Ascending aorta (tissue), 2 donors: ENCODE measurements around the gene CDK7. TPM values are rescaled to one million over a fixed set of nuclear protein-coding genes. Genes with fewer than 3 reads are reported as not detected.

ENCODE experiments used
- DNase-seq, 2 donors: peaks; one replicate each; pipeline ENCODE4 v3.0.0-alpha.2; 2019; ENCODE audit warnings: low spot score in 2 of 2
- H3K27ac ChIP-seq, 2 donors: fragments of 200-600 bp; sonication (generic); one replicate each; pipeline ENCODE4 v1.5.1; 2016 to 2017; ENCODE audit warnings: mild to moderate bottlenecking in 1 of 2
- H3K27me3 ChIP-seq: fragments of 200-600 bp; sonication (generic); one replicate; pipeline ENCODE4 v1.5.1; 2017
- H3K36me3 ChIP-seq, 2 donors: fragments of 200-600 bp; sonication (generic); one replicate each; pipeline ENCODE4 v1.5.1; 2016
- H3K4me1 ChIP-seq, 2 donors: fragments of 200-600 bp; sonication (generic); one replicate each; pipeline ENCODE4 v1.5.1; 2016 to 2017; ENCODE audit warnings: mild to moderate bottlenecking in 1 of 2
- H3K4me3 ChIP-seq, 2 donors: fragments of 200-600 bp; sonication (generic); one replicate each; pipeline ENCODE4 v1.5.1; 2016 to 2017; ENCODE audit warnings: mild to moderate bottlenecking in 1 of 2
- H3K9me3 ChIP-seq, 2 donors: fragments of 200-600 bp; sonication (generic); one replicate each; pipeline ENCODE4 v1.5.1; 2016
- CTCF ChIP-seq, 3 experiments: fragments of 200-600 bp in 2 of 3; fragments of 450-650 bp in 1 of 3; sonication (generic) in 2 of 3; IDR thresholded peaks; one replicate each; pipeline ENCODE4 v1.5.1; 2016 to 2019; ENCODE audit warnings: antibody characterized with exemption in 3 of 3, mild to moderate bottlenecking in 1 of 3, moderate library complexity in 1 of 3
- intact Hi-C: fragments of 100-400 bp; cut with DNase I; formaldehyde crosslinking; loops from one replicate; pipeline ENCODE4 v1.15.1; 2023
- total RNA-seq: library from RNA; depleted of rRNA; stranded (reverse); fragments of >200 nt; gene quantifications from one replicate; pipeline ENCODE4 v1.1.0, GENCODE V29; 2016

The CDK7 gene
- 94.3 TPM for total RNA-seq

- no peaks in the 10 kb centered on the region for H3K9me3 ChIP-seq
- H3K4me3 ChIP-seq = peak within 1 kb of the TSS; percentile 85 to 87
- peaks cover 1 to 8% of the 10 kb centered on the region in 2 donors for H3K36me3 ChIP-seq
- TF ChIP-seq CTCF (IDR thresholded peaks at IDR 0.05) = no peak
- peak within 1 kb of the TSS; percentile 83 to 87 for H3K27ac ChIP-seq
- H3K4me1 ChIP-seq = peaks cover 0 to 12% of the 10 kb centered on the region in 2 donors
- DNase-seq = peak; percentile 75 to 97
- H3K27me3 ChIP-seq = no peaks in the 10 kb centered on the region
- intact Hi-C loops = loop anchor here (1.0 to 5.0 kb wide), 7 partner anchors 17 to 192 kb away; partner anchors contain the start of genes AK6, CCDC125, CENPH and RAD17
Measured at GRCh38 chr5:69234457-69235268, at the start of gene CDK7. Gene CDK7, plus strand, starts transcription at chr5:69234886. Its CDS starts 90 bp downstream, at chr5:69234976.

GRCh38 chr5:69187342-69187741 lies 47.3 kb upstream of the CDK7 start:
- no peak overlapping the region for H3K4me3 ChIP-seq
- DNase-seq = no peak
- no peak for TF ChIP-seq CTCF (IDR thresholded peaks at IDR 0.05)
- H3K4me1 ChIP-seq = peaks cover 0 to 4% of the 10 kb centered on the region in 2 donors
- H3K27ac ChIP-seq = no peak overlapping the region
- intact Hi-C loops = no loop called here
- H3K36me3 ChIP-seq = no peaks in the 10 kb centered on the region
- H3K27me3 ChIP-seq = no peaks in the 10 kb centered on the region
- no peaks in the 10 kb centered on the region for H3K9me3 ChIP-seq

GRCh38 chr5:69188811-69189161 lies 45.9 kb upstream of the CDK7 start:
- no peak for DNase-seq
- intact Hi-C loops = loop anchor here (1.0 to 2.0 kb wide), 5 partner anchors 21 to 144 kb away; partner anchors contain the start of genes CCDC125, CCNB1, CDK7 and SLC30A5
- no peak for TF ChIP-seq CTCF (IDR thresholded peaks at IDR 0.05)
- Histone ChIP-seq H3K4me1 (peaks cover 0 to 4% of the 10 kb centered on the region in 2 donors), H3K27me3 (no peaks in the 10 kb centered on the region), H3K4me3 (peak overlapping the region; percentile 82 to 85), H3K36me3 (no peaks in the 10 kb centered on the region), H3K27ac (peak overlapping the region; percentile 75), H3K9me3 (no peaks in the 10 kb centered on the region)

- Histone ChIP-seq H3K36me3 (no peaks in the 10 kb centered on the region), H3K9me3 (no peaks in the 10 kb centered on the region), H3K27ac (peak within 1 kb of the TSS; percentile 75), H3K4me3 (peak within 1 kb of the TSS; percentile 82 to 85), H3K4me1 (peaks cover 0 to 4% of the 10 kb centered on the region in 2 donors), H3K27me3 (no peaks in the 10 kb centered on the region)
- no peak for TF ChIP-seq CTCF (IDR thresholded peaks at IDR 0.05)
- intact Hi-C loops = loop anchor here (1.0 to 2.0 kb wide), 5 partner anchors 22 to 143 kb away; partner anchors contain the start of genes CCDC125, CCNB1, CDK7 and SLC30A5
- DNase-seq = peak; percentile 52 to 93
Measured at GRCh38 chr5:69189162-69190086, 45.3 kb upstream of the CDK7 start, which contains the start of gene CENPH. Gene CENPH, plus strand, starts transcription at chr5:69189583. Its CDS starts 52 bp downstream, at chr5:69189635.

GRCh38 chr5:69202497-69202896 lies 32.2 kb upstream of the CDK7 start:
- Histone ChIP-seq H3K27ac (no peak overlapping the region), H3K9me3 (no peaks in the 10 kb centered on the region), H3K36me3 (no peaks in the 10 kb centered on the region), H3K27me3 (no peaks in the 10 kb centered on the region), H3K4me1 (no peaks in the 10 kb centered on the region), H3K4me3 (no peak overlapping the region)
- intact Hi-C loops = no loop called here
- no peak for DNase-seq
- no peak for TF ChIP-seq CTCF (IDR thresholded peaks at IDR 0.05)
